H1 (cell line): ENCODE measurements around the gene INTU. TPM values are rescaled to one million over a fixed set of nuclear protein-coding genes. Genes with fewer than 3 reads are reported as not detected.

Experiments
- CTCF ChIA-PET: fragments of 300-600 bp; sonication (Branson Sonifier 250); formaldehyde crosslinking; loops from one replicate; lab custom pipeline; 2021; ENCODE audit not compliant: partially characterized antibody; lab: Charles Lee
- POLR2A ChIA-PET: fragments of 300-600 bp; sonication (Branson Sonifier 250); formaldehyde crosslinking; loops from one replicate; lab custom pipeline; 2021; ENCODE audit warnings: inconsistent platforms; ENCODE audit not compliant: partially characterized antibody; lab: Charles Lee
- DNase-seq, 2 experiments: peaks; one replicate each; pipeline versions ENCODE4 v3.0.0 to v3.0.0-alpha.2; 2010 to 2022; ENCODE audit warnings: low spot score in 2 of 2, low read depth in 1 of 2, mixed read lengths in 1 of 2
- FAIRE-seq: peaks from 2 replicates; lab custom pipeline; 2011; peaks lifted over from hg19 to GRCh38; lab: Jason Lieb, UNC
- H2AFZ ChIP-seq: 2 replicates; pipeline ENCODE4 v1.8.1; 2012; ENCODE audit warnings: low read length, inconsistent platforms
- H2AK5ac ChIP-seq: 2 replicates; pipeline ENCODE4 v1.6.1; 2013; ENCODE audit warnings: low read depth, low read length
- H2BK120ac ChIP-seq: replicated peaks from 2 replicates; pipeline ENCODE3; 2013; ENCODE audit warnings: low read depth, low read length, inconsistent platforms
- H2BK12ac ChIP-seq: 2 replicates; pipeline ENCODE4 v1.6.1; 2013; ENCODE audit warnings: low read depth, low read length
- H2BK15ac ChIP-seq: 2 replicates; pipeline ENCODE4 v1.6.1; 2013; ENCODE audit warnings: low read length
- H2BK20ac ChIP-seq: 2 replicates; pipeline ENCODE4 v1.6.1; 2013; ENCODE audit warnings: low read length
- H2BK5ac ChIP-seq: 2 replicates; pipeline ENCODE4 v1.6.1; 2013; ENCODE audit warnings: low read depth, low read length
- H3K14ac ChIP-seq: 2 replicates; pipeline ENCODE4 v1.6.1; 2013; ENCODE audit warnings: inconsistent platforms; ENCODE audit not compliant: insufficient read length
- H3K18ac ChIP-seq: 2 replicates; pipeline ENCODE4 v1.6.1; 2013; ENCODE audit warnings: low read length; ENCODE audit errors: extremely low read depth
- H3K23ac ChIP-seq: 2 replicates; pipeline ENCODE4 v1.6.1; 2013; ENCODE audit warnings: inconsistent platforms; ENCODE audit not compliant: insufficient read length
- H3K23me2 ChIP-seq: 2 replicates; pipeline ENCODE4 v1.6.1; 2013; ENCODE audit warnings: low read depth, low read length
- H3K27ac ChIP-seq: 2 replicates; pipeline ENCODE4 v1.6.1; 2011; ENCODE audit warnings: low read depth, low read length, inconsistent platforms
- H3K27me3 ChIP-seq, 4 experiments: replicated peaks in 1 of 4; 1 replicate in 1 of 4; 2 replicates in 3 of 4; pipeline versions ENCODE4 v1.6.1 to v1.8.1; 2011 to 2013; ENCODE audit warnings: low read length in 3 of 4, mild to moderate bottlenecking in 3 of 4, inconsistent platforms in 2 of 4, mixed read lengths in 2 of 4, moderate library complexity in 1 of 4; ENCODE audit not compliant: control insufficient read depth in 3 of 4, insufficient read depth in 3 of 4; ENCODE audit errors: extremely low read depth in 1 of 4
- H3K36me3 ChIP-seq, 4 experiments: 2 replicates each; pipeline versions ENCODE4 v1.6.1 to v1.8.1; 2011 to 2013; ENCODE audit warnings: mild to moderate bottlenecking in 4 of 4, low read length in 3 of 4, moderate library complexity in 2 of 4, control low read depth in 1 of 4, inconsistent platforms in 1 of 4; ENCODE audit not compliant: insufficient read depth in 4 of 4, control insufficient read depth in 2 of 4
- H3K4ac ChIP-seq: replicated peaks from 2 replicates; pipeline ENCODE3; 2013; ENCODE audit warnings: low read length, low read depth, mixed read lengths, inconsistent platforms; ENCODE audit not compliant: insufficient read length
- H3K4me1 ChIP-seq, 4 experiments: replicated peaks in 1 of 4; 1 replicate in 1 of 4; 2 replicates in 3 of 4; pipeline versions ENCODE4 v1.6.1 to v1.8.1; 2011 to 2013; ENCODE audit warnings: low read length in 3 of 4, inconsistent platforms in 2 of 4, mixed read lengths in 1 of 4; ENCODE audit not compliant: insufficient read depth in 4 of 4, control insufficient read depth in 3 of 4
- H3K4me2 ChIP-seq, 2 experiments: 2 replicates each; pipeline versions ENCODE4 v1.6.1 to v1.8.1; 2011 to 2013; ENCODE audit warnings: low read depth in 2 of 2, low read length in 2 of 2, control low read depth in 1 of 2, inconsistent platforms in 1 of 2, mild to moderate bottlenecking in 1 of 2; ENCODE audit not compliant: insufficient read depth in 1 of 2
- H3K4me3 ChIP-seq, 4 experiments: fragments of 200-600, 300-600 bp in 1 of 4; sonication (generic), shearing (Covaris generic), sonication (Bioruptor Twin) in 1 of 4; 2 replicates each; pipeline versions ENCODE4 v1.5.1 to v1.8.1; 2011 to 2016; ENCODE audit warnings: low read length in 4 of 4, low read depth in 3 of 4, control low read depth in 2 of 4, inconsistent platforms in 2 of 4, mild to moderate bottlenecking in 2 of 4, mixed read lengths in 1 of 4, moderate library complexity in 1 of 4; ENCODE audit not compliant: insufficient read depth in 2 of 4; ENCODE audit errors: extremely low read depth in 1 of 4
- H3K56ac ChIP-seq: replicated peaks from 2 replicates; pipeline ENCODE3; 2013; ENCODE audit warnings: low read depth, mild to moderate bottlenecking, mixed read lengths, low read length, inconsistent platforms; ENCODE audit not compliant: insufficient read length
- H3K79me1 ChIP-seq: 2 replicates; pipeline ENCODE4 v1.6.1; 2013; ENCODE audit warnings: low read depth, low read length, control low read depth
- H3K79me2 ChIP-seq, 2 experiments: 2 replicates each; pipeline versions ENCODE4 v1.6.1 to v1.8.1; 2012 to 2013; ENCODE audit warnings: low read length in 2 of 2, mild to moderate bottlenecking in 2 of 2, inconsistent platforms in 1 of 2; ENCODE audit not compliant: insufficient read depth in 2 of 2, control insufficient read depth in 1 of 2
- H3K9ac ChIP-seq, 4 experiments: replicated peaks in 1 of 4; 1 replicate in 1 of 4; 2 replicates in 3 of 4; pipeline versions ENCODE4 v1.6.1 to v1.8.1; 2011 to 2013; ENCODE audit warnings: low read depth in 3 of 4, low read length in 3 of 4, control low read depth in 2 of 4, mild to moderate bottlenecking in 2 of 4, moderate library complexity in 2 of 4, inconsistent platforms in 1 of 4; ENCODE audit errors: extremely low read depth in 1 of 4
- H3K9me3 ChIP-seq, 2 experiments: 2 replicates each; pipeline versions ENCODE4 v1.6.1 to v1.8.1; 2012 to 2013; ENCODE audit warnings: mild to moderate bottlenecking in 2 of 2, moderate library complexity in 2 of 2, control low read depth in 1 of 2, inconsistent platforms in 1 of 2, low read depth in 1 of 2, low read length in 1 of 2, mixed read lengths in 1 of 2; ENCODE audit not compliant: insufficient read depth in 2 of 2
- H4K20me1 ChIP-seq, 2 experiments: replicated peaks in 1 of 2; 2 replicates each; pipeline versions ENCODE3 to v1.8.1; 2011 to 2013; ENCODE audit warnings: inconsistent platforms in 2 of 2, low read length in 2 of 2, mild to moderate bottlenecking in 1 of 2; ENCODE audit not compliant: insufficient read depth in 2 of 2, control insufficient read depth in 1 of 2
- H4K5ac ChIP-seq: 2 replicates; pipeline ENCODE4 v1.6.1; 2013; ENCODE audit warnings: low read length, low read depth, mixed read lengths, inconsistent platforms; ENCODE audit not compliant: insufficient read length
- H4K8ac ChIP-seq: 2 replicates; pipeline ENCODE4 v1.8.0; 2013; ENCODE audit warnings: mild to moderate bottlenecking, moderate library complexity, low read length, inconsistent platforms; ENCODE audit not compliant: insufficient read depth; ENCODE audit errors: extremely low read depth
- H4K91ac ChIP-seq: replicated peaks from 2 replicates; pipeline ENCODE3; 2013; ENCODE audit warnings: low read length, mixed read lengths, inconsistent platforms; ENCODE audit not compliant: insufficient read length
- ATF3 ChIP-seq: IDR thresholded peaks from 2 replicates; pipeline ENCODE4 v1.6.1; 2011; ENCODE audit warnings: low read depth, mild to moderate bottlenecking, low read length; ENCODE audit not compliant: insufficient read depth
- CHD2 ChIP-seq: IDR thresholded peaks from 2 replicates; pipeline ENCODE4 v1.6.1; 2012; ENCODE audit warnings: low read length, improper control_type of control experiment
- EGR1 ChIP-seq: IDR thresholded peaks from 2 replicates; pipeline ENCODE4 v1.6.1; 2011; ENCODE audit warnings: low read depth, low read length, borderline replicate concordance
- GTF2F1 ChIP-seq: IDR thresholded peaks from 2 replicates; pipeline ENCODE4 v1.6.1; 2012; ENCODE audit warnings: low read depth, low read length, improper control_type of control experiment, borderline replicate concordance
- HDAC6 ChIP-seq: IDR thresholded peaks from one replicate; pipeline ENCODE4 v1.7.1; 2012; ENCODE audit warnings: low read depth, mild to moderate bottlenecking, inconsistent platforms, low read length, moderate library complexity
- MAX ChIP-seq: IDR thresholded peaks from 2 replicates; pipeline ENCODE4 v1.6.1; 2012; ENCODE audit warnings: inconsistent platforms
- NANOG ChIP-seq: IDR thresholded peaks from 2 replicates; pipeline ENCODE4 v1.6.1; 2011; ENCODE audit warnings: low read length, low read depth, mild to moderate bottlenecking, inconsistent platforms; ENCODE audit not compliant: insufficient read depth, poor library complexity, severe bottlenecking
- PHF8 ChIP-seq: fragments of 200-600 bp; sonication (generic); conservative IDR thresholded peaks from 2 replicates; pipeline ENCODE4 v1.7.1; 2012; ENCODE audit warnings: low read depth, mild to moderate bottlenecking, inconsistent platforms, low read length, moderate library complexity
- RNF2 ChIP-seq: fragments of 200-900, 300-1000 bp; sonication (generic); IDR thresholded peaks from 2 replicates; pipeline ENCODE4 v1.7.1; 2016; ENCODE audit warnings: borderline replicate concordance, low read depth, mild to moderate bottlenecking, antibody characterized with exemption, low read length; ENCODE audit not compliant: poor library complexity, severe bottlenecking; ENCODE audit errors: missing control alignments
- SIX5 ChIP-seq: IDR thresholded peaks from 2 replicates; pipeline ENCODE4 v1.6.1; 2011; ENCODE audit warnings: mild to moderate bottlenecking, low read depth, low read length
- TEAD4 ChIP-seq: IDR thresholded peaks from 2 replicates; pipeline ENCODE4 v1.6.1; 2012; ENCODE audit warnings: low read depth, low read length, inconsistent platforms, mixed read lengths
- WGBS, 2 experiments: shearing (Covaris generic) in 1 of 2; methylation state at CpG; one replicate each; pipeline versions ENCODE4 v1.1.6 to v1.1.7; 2013 to 2015; ENCODE audit warnings: low lambda C conversion rate in 2 of 2, mixed read lengths in 2 of 2, inconsistent platforms in 1 of 2, low coverage in 1 of 2, missing lambda C conversion rate in 1 of 2; ENCODE audit not compliant: insufficient replicate concordance in 2 of 2, insufficient coverage in 1 of 2, insufficient read length in 1 of 2; ENCODE audit errors: extremely low coverage in 1 of 2, missing lambda C conversion rate in 1 of 2; 5-methylcytosine and 5-hydroxymethylcytosine counted together
- polyA plus RNA-seq, 7 experiments: library from polyadenylated mRNA; depleted of rRNA in 3 of 7; stranded (reverse) in 5 of 7; unstranded in 2 of 7; fragments of >200 nt in 5 of 7; fragments of 200-250 nt in 2 of 7; gene quantifications; 1 replicate in 5 of 7; 2 replicates in 1 of 7; 4 replicates in 1 of 7; pipeline versions ENCODE4 v1.2.1 to v1.2.3, GENCODE V29; 2011 to 2013; ENCODE audit warnings: missing spikeins in 2 of 7, mixed read lengths in 2 of 7
- total RNA-seq: library from RNA; stranded (reverse); fragmentation: NEBNext Ultra II Directional; extraction: Animal tissue kit (Norgen Biotek cat#: 25700); gene quantifications from 2 replicates; pipeline ENCODE4 v1.2.1, GENCODE V29; 2021

Gene INTU
- total and polyA plus RNA-seq, 2 of the 8 experiments (the other 6 are each of a cell fraction or from before 2014, with no cell fraction given) = 6.0 to 15.1 TPM

GRCh38 chr4:127772769-127773671, 140.3 kb downstream of the INTU start:
- CTCF ChIA-PET = interaction anchor here (0.6 kb wide), 1 partner anchor 32 kb away, joined by 3 read pairs; no protein-coding TSS in a partner anchor
- no peak for DNase-seq
- TF ChIP-seq TEAD4 = no peak
- TF ChIP-seq PHF8 = no peak
- no peak for TF ChIP-seq ATF3
- TF ChIP-seq EGR1 = no peak
- TF ChIP-seq MAX = no peak
- no peak for TF ChIP-seq GTF2F1
- TF ChIP-seq SIX5 = no peak
- TF ChIP-seq RNF2 = no peak
- no peak for TF ChIP-seq CHD2
- no peak for TF ChIP-seq HDAC6
- TF ChIP-seq NANOG = no peak

More at GRCh38 chr4:127772769-127773671, 140.3 kb downstream of the INTU start:
- Histone ChIP-seq H3K23ac (no peak overlapping the region), H3K4me1 (peaks cover 0 to 5% (median 0%) of the 10 kb centered on the region in 4 experiments; a peak in 1 of 7 replicates), H3K4me2 (no peak overlapping the region), H2AFZ (no peak overlapping the region), H3K4me3 (no peak overlapping the region), H2BK120ac (no peak overlapping the region), H3K36me3 (no peaks in the 10 kb centered on the region), H2BK20ac (no peak overlapping the region), H3K9ac (no peak overlapping the region), H2BK5ac (no peak overlapping the region), H3K56ac (no peak overlapping the region), H4K91ac (no peak overlapping the region), H3K4ac (no peak overlapping the region), H3K27ac (no peak overlapping the region), H2BK15ac (no peak overlapping the region), H3K14ac (no peak overlapping the region), H2AK5ac (no peak overlapping the region), H3K79me2 (no peaks in the 10 kb centered on the region), H3K79me1 (no peaks in the 10 kb centered on the region), H4K5ac (no peak overlapping the region), H3K27me3 (no peaks in the 10 kb centered on the region), H2BK12ac (no peak overlapping the region), H3K23me2 (no peaks in the 10 kb centered on the region), H3K18ac (no peak overlapping the region), H4K20me1 (no peaks in the 10 kb centered on the region), H4K8ac (no peak overlapping the region), H3K9me3 (no peaks in the 10 kb centered on the region)
- WGBS, 2 experiments = 93% methylated on average over 10 of the region's 10 CpGs; no CpG with 5 or more reads in 1 of the 2 experiments
- POLR2A ChIA-PET = no interaction called here
- no peak for FAIRE-seq
